ENCODE measurements around the gene FAM118B. TPM values are rescaled to one million over a fixed set of nuclear protein-coding genes. Genes with fewer than 3 reads are reported as not detected.

FAM118B gene
- polyA plus RNA-seq, 1 experiment, result 14.2 TPM

GRCh38 chr11:126190792-126191191 lies 20.8 kb upstream of the FAM118B start:
- ChIA-PET CTCF (interaction anchor here (0.8 to 2.2 kb wide), 6 partner anchors 11 to 269 kb away, joined by 3 to 7 read pairs (median 4); partner anchors contain the start of gene VSIG10L2), POLR2A (no interaction called here)
- Histone ChIP-seq H3K36me3 (ENCODE audit: control insufficient read depth, insufficient read depth, low read length) (no peaks in the 10 kb centered on the region; the same call in none of the 2 replicates), H3K27me3 (ENCODE audit: control insufficient read depth, insufficient read depth, low read length) (no peaks in the 10 kb centered on the region), H3K4me3 (ENCODE audit: low read depth, low read length) (no peak overlapping the region)
- DNase-seq (ENCODE audit: low read depth), result no peak
- no peak for TF ChIP-seq CTCF (IDR thresholded peaks at IDR 0.05; ENCODE audit: insufficient read depth, low read depth, low read length)

- POLR2A ChIA-PET, result no interaction called here
- CTCF ChIA-PET, result interaction anchor here (2.2 to 3.0 kb wide), 3 partner anchors 249 to 272 kb away, joined by 7 to 40 read pairs (median 13); no protein-coding TSS in a partner anchor
Observed at GRCh38 chr11:126191379-126192073, 20.1 kb upstream of the FAM118B start.

GRCh38 chr11:126192361-126192760 lies 19.2 kb upstream of the FAM118B start:
- no peak for DNase-seq (ENCODE audit: low read depth)
- TF ChIP-seq CTCF (IDR thresholded peaks at IDR 0.05; ENCODE audit: insufficient read depth, low read depth, low read length), result no peak
- ChIA-PET POLR2A (no interaction called here), CTCF (interaction anchor here (1.0 to 4.5 kb wide), 6 partner anchors 76 to 273 kb away, joined by 3 to 67 read pairs (median 12); no protein-coding TSS in a partner anchor)
- H3K36me3 ChIP-seq (ENCODE audit: control insufficient read depth, insufficient read depth, low read length), result no peaks in the 10 kb centered on the region; the same call in none of the 2 replicates
- H3K4me3 ChIP-seq (ENCODE audit: low read depth, low read length), result no peak overlapping the region
- no peaks in the 10 kb centered on the region for H3K27me3 ChIP-seq (ENCODE audit: control insufficient read depth, insufficient read depth, low read length)

More at GRCh38 chr11:126191379-126192073, 20.1 kb upstream of the FAM118B start:
- no peak overlapping the region for H3K4me3 ChIP-seq (ENCODE audit: low read depth, low read length)
- no peaks in the 10 kb centered on the region for H3K27me3 ChIP-seq (ENCODE audit: control insufficient read depth, insufficient read depth, low read length)
- TF ChIP-seq CTCF (IDR thresholded peaks at IDR 0.05; ENCODE audit: insufficient read depth, low read depth, low read length), result no peak
- DNase-seq (ENCODE audit: low read depth), result no peak
- no peaks in the 10 kb centered on the region; the same call in none of the 2 replicates for H3K36me3 ChIP-seq (ENCODE audit: control insufficient read depth, insufficient read depth, low read length)

- TF ChIP-seq CTCF (IDR thresholded peaks at IDR 0.05; ENCODE audit: insufficient read depth, low read depth, low read length), result no peak
- ChIA-PET CTCF (interaction anchor here (0.9 to 4.5 kb wide), 25 partner anchors 9 to 286 kb away, joined by 3 to 67 read pairs (median 5); partner anchors contain the start of genes CDON and VSIG10L2), POLR2A (no interaction called here)
- no peak for DNase-seq (ENCODE audit: low read depth)
- Histone ChIP-seq H3K36me3 (ENCODE audit: control insufficient read depth, insufficient read depth, low read length) (no peaks in the 10 kb centered on the region; the same call in none of the 2 replicates), H3K4me3 (ENCODE audit: low read depth, low read length) (no peak overlapping the region), H3K27me3 (ENCODE audit: control insufficient read depth, insufficient read depth, low read length) (no peaks in the 10 kb centered on the region)
Observed at GRCh38 chr11:126193038-126193478, 18.5 kb upstream of the FAM118B start.

- TF ChIP-seq CTCF (IDR thresholded peaks at IDR 0.05; ENCODE audit: insufficient read depth, low read depth, low read length), result peak; percentile 59
- CTCF ChIA-PET, result interaction anchor here (0.6 to 4.5 kb wide), 30 partner anchors 10 to 287 kb away, joined by 3 to 67 read pairs (median 5); partner anchors contain the start of genes CDON and VSIG10L2
- Histone ChIP-seq H3K27me3 (ENCODE audit: control insufficient read depth, insufficient read depth, low read length) (no peaks in the 10 kb centered on the region), H3K4me3 (ENCODE audit: low read depth, low read length) (no peak overlapping the region), H3K36me3 (ENCODE audit: control insufficient read depth, insufficient read depth, low read length) (peaks cover 3% of the 10 kb centered on the region)
- POLR2A ChIA-PET, result no interaction called here
- DNase-seq (ENCODE audit: low read depth), result no peak
Observed at GRCh38 chr11:126194121-126194543, 17.4 kb upstream of the FAM118B start.

All from BJ (cell line).